NCI-H748 (cell line): ENCODE data around the gene TBC1D8.
"Not testable (repeated sequence)": the region's sequence is repeated elsewhere in the genome, so short reads cannot be mapped to it uniquely, and the experiment has no call there.

Experiments
- DNase-seq: peaks from one replicate; lab custom pipeline; 2025; ENCODE audit not compliant: unreplicated experiment; lab: John Stamatoyannopoulos, UW

TBC1D8 gene

GRCh38 chr2:101064868-101065549, 86.2 kb downstream of the TBC1D8 start:
- DNase-seq = peak; percentile 21

GRCh38 chr2:101064505-101064867, 86.7 kb downstream of the TBC1D8 start:
- DNase-seq = no peak

- no peak for DNase-seq
Observed at GRCh38 chr2:101064125-101064502, 87.1 kb downstream of the TBC1D8 start.

- DNase-seq = no peak
Observed at GRCh38 chr2:101063352-101064124, 87.6 kb downstream of the TBC1D8 start.

DNA sequence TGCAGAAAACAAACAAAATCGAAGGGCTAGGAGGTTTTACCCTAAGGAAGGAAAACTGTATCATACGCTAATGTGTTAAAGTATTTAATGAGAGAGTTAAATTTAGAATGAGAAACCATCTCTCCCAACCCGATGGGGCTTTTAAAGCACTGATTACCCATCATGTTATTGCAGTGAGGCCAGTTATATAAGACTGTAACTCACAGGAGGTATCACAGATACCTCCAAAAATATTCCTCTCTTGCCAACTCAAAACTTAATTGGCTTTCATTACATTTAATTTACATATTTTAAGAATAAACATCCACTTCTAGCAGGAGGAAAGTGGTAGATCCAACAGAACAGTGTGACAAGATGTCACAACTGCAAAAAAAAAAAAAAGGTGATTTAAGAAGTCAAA, 92.8 kb downstream of the TBC1D8 start:
- DNase-seq = no peak

GRCh38 chr2:101057051-101057933, 93.9 kb downstream of the TBC1D8 start:
- no peak for DNase-seq

DNA sequence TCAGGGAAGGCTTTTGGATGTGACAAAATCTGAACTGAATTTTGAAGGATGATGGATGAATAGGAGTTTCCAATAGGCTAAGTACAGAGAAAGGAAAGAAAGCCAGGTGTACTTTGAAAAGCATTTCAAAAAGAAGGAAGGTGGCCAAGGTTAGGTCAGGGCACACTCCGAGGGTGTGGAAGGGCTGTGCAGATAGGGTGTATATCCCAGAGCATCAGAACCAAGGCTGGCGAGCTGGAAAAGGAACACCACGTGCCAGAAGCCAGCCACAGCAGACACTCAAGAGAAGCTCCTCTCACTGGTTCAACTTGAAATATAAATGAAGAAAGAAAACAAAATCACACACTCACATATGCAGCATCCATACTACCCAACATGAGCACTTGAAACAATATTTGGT, 98.1 kb downstream of the TBC1D8 start:
- DNase-seq = no peak

GRCh38 chr2:101052147-101052546, 99.0 kb downstream of the TBC1D8 start:
- no peak for DNase-seq

GRCh38 chr2:101050886-101051285, 100.3 kb downstream of the TBC1D8 start:
- DNase-seq = not testable (repeated sequence)

DNA sequence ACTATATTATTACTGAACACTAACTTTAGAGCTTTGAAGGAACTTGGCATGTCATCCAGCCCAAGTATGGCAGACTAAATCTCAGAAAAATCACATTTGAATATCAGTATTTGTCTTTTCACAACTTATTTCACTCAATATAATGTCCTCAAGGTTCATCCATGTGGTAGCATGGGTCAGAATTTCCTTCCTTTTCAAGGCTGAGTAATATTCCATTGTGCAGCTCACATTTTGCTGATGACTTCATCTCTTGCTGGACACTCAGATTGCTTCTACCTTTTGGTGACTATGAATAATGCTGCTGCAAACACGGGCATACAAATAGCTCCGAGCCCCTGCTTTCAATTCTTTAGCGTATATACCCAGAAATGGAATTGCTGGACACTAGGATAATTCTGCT, 102.4 kb downstream of the TBC1D8 start:
- no peak for DNase-seq

GRCh38 chr2:101047774-101048173, 103.4 kb downstream of the TBC1D8 start:
- no peak for DNase-seq

DNA sequence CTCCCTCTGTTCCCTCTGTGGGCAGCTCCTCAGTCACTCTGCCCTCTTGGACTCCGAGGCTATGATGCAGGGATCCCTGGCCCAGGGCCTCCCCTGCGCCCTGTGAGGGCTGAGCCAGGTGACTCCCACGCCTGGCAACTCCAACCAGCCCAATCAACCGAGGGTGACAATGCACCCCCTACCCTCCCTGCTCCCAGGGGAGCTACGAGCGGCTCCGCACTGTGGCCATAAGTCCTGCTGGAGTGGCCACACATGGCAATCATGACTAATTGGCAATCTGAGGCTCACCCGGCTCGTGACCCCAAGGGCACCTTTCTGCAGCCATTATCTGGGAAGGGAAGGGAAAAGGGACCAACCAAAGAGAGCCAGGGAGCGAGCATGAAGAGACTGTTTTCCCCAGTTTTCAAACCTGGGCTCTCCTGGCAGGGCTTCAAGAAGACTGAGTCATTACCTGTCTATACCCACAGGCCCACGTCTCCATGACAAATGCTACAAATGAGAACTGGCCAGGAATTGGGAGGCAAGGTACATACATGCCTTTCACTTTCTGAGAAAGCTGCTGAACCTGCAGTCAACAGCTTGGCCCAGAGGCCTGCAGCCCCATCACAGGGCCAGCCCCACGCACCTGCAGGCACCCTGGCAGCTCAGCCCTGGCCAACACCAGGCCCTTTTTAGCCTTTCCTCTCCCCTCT, 104.0 kb downstream of the TBC1D8 start:
- no peak for DNase-seq

- DNase-seq = no peak
Observed at GRCh38 chr2:101045330-101045729, 105.9 kb downstream of the TBC1D8 start.

- DNase-seq = no peak
Observed at GRCh38 chr2:101041413-101041812, 109.8 kb downstream of the TBC1D8 start.

DNA sequence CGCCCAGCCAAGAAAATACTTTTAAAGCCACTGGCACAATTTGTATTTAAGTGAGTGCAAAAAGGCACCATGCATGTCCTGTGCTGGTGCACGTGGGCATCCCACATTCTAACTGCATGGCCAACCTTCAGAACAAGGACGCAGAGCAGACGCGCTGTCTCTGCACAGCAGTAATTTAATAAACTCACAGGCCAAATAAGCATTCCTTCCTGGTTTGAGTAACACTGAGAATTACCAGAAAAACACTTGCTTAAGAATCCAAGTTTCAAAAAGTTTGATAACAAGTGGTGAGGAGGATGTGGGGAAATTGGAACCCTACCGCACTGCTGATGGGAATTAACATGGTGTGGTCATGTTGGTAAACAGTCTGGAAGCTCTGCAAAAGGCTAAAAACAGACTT, 110.4 kb downstream of the TBC1D8 start:
- DNase-seq = no peak

DNA sequence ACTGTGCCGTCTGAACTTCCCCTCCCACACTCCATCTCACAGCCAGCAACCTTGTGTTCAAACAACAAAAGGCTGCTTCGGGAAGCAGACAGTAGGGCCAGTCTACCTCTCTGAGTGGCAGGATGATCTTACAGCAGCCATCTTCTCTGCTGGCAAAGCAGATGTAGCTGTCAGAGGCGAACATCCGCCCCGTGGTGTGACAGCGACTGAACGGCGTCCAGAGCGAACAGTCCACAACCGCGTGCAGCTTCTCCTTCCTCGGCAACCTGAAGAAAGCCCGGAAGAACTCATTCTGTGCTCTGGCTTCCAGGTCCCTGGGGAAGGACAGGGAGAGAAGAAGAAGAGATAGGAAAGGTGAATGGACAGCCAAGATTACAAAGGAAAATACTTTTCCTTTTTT, 111.1 kb downstream of the TBC1D8 start:
- no peak for DNase-seq

- peak; percentile 26 for DNase-seq
Observed at GRCh38 chr2:101038455-101039255, 112.5 kb downstream of the TBC1D8 start.

- no peak for DNase-seq
Observed at GRCh38 chr2:101037161-101037755, 113.9 kb downstream of the TBC1D8 start.

DNA sequence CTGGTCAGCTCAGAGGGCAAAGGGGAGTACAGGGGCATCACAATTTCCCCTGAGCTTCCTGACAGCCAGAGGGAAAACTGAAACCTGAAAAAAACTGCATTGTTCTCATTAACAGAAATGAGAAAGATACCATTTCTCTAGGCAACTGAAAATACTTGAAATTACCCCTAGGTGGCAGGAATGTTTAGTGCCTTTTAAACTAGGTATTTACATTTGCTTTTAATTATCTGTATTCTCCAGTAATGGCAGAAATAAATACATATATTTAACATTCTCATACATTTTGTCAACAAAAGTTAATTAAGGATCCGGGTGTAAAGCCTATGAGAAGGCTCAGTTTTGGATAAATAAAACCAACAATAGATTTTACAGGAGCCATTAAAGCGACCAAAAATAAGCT, 114.6 kb downstream of the TBC1D8 start:
- DNase-seq = peak; percentile 8
